GM21360 (cell line): Measurements from ENCODE around the gene DGKB.

ENCODE experiments used
- ATAC-seq: cut with Tn5 transposase; IDR thresholded peaks from one replicate; pipeline ENCODE4 v1.9.1; 2021; ENCODE audit warnings: mild to moderate bottlenecking, moderate library complexity; ENCODE audit not compliant: unreplicated experiment

The DGKB gene

DNA sequence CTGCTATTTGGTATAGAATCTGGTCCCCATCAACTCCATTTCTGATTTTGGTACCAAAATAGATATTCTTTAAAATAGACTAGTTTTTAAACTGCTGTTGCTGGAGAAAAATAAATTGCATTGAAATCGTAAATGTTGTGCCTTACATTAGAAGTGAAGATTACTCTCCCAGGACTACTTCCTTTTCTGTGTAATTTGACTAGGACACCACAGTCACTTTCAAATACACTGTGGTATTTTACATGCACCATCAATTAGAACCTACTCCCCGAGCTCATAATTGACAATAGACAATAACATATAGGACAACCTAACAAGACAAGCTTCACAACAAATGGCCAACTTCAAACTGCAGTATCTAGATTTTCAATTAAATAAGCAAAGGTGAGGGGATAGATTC, 211.5 kb downstream of the DGKB start:
- no peak for ATAC-seq

DNA sequence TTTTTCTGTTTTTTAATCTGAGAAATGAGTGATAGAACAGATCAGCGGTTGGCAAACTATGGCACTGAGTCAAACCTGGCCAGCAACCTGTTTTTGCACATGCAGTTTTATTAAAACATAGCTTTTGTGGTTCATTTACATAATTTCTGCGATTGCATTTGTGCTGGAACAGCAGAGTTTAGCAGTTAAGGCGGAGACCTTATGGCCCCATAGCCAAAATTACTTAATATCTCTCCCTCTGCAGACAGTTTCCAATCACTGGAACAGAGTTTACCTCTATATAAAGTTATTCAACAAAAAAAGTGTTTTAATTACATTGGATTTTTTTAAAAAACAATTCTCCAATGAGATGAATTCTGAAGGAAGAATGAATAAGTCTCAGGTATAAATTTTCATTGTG, 212.1 kb downstream of the DGKB start:
- no peak for ATAC-seq

DNA sequence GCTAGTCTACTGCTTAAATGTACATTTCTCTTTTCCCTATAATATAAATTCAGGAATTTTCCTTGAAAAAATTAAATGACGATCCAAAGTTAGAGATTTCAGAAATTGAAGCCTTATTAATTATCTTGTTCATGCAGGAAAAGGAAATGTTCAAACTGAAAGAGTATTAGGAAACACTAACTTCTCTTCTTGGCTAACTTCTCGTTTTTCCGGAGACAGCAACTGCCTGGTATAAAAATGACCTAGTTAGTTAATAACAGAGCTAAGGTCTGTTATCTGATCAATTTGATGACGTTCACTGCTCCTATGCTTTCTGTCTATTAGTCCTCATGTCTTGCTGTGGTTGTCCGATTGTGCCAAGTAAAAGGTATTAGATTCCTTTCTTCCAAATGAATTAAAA, 212.5 kb downstream of the DGKB start:
- no peak for ATAC-seq

DNA sequence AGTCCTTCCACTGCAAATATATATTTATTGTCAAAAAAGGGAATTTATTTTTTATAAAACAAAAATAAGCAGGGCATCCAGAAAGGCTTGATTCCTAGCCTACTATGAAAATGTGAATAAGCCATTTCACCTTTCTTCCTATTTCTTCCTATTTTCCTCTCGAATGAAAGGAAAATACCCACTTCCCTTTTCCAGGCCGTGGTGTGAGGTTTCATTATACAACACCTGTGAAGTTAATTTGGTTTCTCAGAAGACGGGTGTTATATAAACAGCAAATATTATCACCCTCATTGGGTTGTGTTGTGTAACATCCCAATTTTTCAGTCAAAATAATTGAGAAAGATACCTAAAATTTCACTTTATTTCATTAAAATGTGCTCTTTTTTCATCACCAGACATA, 214.3 kb downstream of the DGKB start:
- ATAC-seq, result no peak

DNA sequence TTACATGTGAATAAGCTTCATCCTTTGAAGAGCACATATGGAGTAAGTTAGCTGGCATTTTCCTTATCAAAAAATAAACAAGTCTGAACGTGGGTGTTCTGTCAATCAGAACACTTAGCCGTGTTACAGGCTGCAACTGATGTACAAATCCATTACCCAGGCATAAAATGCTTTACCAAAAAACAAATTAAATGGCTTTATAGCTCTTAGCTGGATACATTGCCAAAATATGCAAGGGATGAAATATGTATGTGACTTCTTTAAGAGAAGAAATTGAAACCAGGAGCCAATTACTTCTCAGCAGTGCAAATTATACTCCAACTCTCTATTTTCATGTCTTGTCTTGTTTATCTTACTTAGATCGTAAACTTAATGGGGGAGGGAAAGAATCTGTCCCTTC, 214.8 kb downstream of the DGKB start:
- ATAC-seq, result no peak

DNA sequence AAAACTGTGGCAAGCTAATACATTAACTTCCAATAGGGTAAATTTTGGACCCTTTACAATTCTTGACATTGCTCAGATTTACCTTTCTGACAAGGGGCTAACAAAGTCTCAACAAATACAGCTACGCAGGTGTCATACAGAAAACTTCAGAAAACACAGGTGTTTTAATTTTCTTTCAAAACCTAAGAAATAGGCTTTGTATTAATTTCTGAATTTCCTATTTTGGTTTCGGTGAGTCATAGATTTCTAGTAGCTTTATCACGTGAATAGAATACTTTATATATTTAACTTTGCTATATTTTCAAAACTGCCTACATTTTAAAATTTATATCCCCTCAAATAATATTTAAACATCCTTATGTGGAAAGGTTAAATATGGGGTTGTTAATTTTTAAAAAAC, 215.3 kb downstream of the DGKB start:
- no peak for ATAC-seq

DNA sequence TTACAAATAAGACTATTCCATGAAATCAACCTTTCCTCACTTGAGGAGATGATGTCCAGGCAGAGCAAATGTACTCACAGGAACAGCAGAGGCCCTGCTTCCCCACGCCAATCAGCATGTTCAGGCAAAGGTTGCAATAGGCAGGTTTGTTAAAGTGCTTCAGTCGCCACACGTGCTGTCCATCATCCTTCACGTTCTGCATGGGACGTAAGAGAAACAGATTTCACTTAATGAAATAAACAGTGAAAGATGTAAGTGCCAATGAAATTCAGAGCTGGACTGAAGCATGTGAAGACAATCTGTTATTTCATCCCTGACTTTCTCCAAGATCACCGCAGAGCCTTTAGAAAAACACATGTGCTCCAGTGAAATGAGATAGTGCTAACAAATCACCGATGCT, 217.4 kb downstream of the DGKB start:
- no peak for ATAC-seq

DNA sequence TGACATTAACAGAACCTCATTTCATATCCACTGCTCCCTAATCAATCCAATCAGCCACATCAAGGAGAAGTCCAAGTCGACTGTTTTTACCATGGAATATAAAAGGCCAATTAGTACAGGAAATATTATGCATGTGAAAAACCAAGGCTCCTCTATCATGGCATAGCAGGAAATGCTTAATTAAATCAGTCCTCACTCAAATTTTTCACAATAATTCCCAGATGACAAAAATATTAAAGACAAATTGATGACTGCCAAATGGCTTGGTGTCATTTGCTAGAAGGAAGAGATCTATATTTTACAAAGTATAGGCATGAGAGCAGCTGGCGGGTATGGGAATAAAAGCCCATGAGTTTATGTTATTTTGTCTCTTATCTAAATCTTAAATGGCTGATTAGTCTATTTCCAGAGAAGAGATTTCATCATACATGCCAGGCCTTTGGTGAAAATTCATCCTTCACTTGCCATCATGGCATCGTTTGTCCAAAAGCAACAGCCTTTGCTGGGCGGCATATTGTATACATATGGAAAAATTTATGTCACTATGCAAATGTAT, 219.6 kb downstream of the DGKB start:
- ATAC-seq, result no peak

DNA sequence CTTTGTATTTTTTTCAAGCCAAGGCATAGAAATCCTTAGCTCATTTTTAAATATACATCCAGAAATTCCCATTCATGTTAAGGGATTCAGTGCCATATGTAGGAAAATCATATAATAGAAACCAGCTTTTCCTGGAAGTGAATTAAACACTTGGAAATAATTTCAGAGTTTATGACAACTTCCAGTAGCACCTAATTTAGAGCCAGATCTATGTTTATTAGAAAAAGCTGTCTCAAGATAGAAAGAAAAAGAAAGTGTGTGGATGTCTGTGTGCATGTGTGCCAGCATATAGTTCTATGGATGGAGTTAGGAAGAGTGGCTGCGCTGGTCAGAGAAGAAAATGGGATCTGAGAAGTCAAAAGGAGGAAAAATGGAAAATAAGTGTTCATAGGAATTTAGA, 225.7 kb downstream of the DGKB start:
- ATAC-seq, result no peak

DNA sequence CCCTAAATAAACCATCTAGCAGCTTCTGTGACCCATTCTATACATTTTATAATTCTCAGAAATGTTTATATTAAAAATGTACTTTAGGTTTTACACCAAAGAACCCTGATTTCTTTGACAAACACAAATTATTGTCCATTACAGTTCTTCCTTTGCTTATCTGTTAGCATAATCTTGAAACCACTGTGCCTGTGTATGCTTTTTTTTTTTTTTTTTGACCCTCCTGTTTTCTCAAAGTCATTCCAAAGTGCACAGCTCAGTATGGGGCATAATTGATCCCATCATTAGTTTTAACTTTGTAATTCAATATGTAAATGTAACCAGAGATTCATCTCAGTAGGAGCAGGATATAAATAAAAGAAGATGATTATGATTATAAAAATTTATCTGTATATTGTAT, 229.3 kb downstream of the DGKB start:
- no peak for ATAC-seq

DNA sequence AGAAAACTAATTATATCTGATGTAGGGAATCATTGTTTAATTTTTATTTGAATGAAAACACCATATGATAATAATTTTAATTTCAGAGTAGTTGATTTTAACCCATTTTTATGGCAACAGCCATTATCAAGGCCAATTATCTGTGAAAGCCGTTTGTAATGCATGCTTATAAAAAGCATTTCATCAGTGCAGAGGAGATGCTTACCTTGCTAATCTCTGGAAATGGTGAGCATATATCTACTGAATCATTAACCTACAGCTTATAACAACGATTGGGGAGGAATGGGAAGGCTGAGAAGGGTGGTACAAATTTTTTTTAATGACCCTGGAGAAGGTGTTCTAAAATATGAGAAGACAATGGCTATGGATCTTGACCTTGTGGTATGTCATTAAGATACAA, 235.6 kb downstream of the DGKB start:
- ATAC-seq, result no peak

DNA sequence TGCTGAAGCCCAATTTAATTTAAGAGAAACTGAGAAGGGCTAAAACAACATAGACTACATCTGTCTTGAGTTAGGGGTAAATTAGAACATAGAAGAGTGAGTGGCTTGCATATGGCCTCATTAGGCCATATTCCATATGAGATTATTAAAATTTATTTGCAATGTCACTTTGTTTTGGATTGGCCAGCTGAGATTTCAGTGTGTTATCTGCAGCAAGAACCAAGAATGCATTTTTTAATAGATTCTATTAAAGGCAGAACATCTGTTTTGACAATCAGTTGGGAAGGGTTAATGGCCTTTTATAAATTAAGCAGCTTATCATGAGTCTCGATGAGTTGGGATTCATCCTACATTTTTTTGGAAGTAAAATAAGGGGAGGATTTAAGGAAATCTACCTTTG, 236.2 kb downstream of the DGKB start:
- ATAC-seq, result no peak

DNA sequence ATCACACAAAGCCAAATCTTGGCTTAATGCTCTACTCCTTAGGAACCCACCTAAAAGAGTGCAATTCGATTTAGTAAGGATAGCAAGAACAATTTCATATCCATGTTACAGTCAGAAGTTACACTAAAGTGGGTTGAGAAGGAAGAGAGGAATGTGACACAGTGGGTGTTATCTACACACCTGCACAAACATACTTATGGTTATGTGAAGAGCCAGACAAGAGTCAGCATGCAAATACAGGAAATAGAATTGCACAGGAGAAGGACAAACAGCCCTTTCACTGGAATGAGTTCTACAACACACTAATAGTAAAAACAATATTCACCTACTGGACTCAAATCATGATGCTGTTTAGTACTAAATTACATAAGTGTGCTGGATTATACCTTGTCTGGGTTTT, 262.8 kb downstream of the DGKB start:
- no peak for ATAC-seq

DNA sequence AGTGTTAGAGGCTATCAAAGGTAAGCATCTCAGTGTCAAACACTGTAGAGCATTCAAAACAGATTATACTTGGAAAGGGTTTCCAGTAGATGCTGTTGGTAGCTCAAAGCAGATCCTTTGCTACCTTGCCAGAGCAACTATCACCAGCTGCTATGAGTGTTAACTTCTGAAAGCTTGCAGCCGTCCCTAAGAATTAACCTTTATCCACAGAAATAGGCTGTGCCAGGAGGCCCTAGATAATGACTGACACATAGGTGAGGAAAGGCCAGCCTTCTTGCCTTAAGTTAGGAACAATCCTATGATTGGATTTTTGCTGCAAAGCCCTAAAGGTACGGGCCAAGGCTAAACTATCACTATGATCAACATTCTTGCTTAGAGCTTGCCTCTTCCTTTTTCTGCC, 263.2 kb downstream of the DGKB start:
- no peak for ATAC-seq

DNA sequence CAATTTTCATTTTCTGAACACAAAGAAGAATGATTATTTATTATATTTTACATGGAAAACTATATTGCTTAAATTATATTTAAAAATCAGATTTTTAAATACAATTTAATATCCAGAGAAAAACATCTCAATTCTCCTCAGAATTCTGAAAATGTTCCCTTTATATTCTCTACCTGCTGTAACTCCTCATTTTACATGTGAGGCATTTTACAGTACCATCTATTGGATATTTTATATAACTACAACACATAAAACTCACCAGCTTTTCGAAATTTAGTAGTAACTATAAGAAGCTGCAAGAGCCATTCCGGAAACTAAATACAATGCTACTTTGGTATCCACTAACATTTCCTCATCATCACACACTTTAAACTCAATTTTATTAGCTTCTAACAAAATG, 264.6 kb downstream of the DGKB start:
- ATAC-seq, result no peak

DNA sequence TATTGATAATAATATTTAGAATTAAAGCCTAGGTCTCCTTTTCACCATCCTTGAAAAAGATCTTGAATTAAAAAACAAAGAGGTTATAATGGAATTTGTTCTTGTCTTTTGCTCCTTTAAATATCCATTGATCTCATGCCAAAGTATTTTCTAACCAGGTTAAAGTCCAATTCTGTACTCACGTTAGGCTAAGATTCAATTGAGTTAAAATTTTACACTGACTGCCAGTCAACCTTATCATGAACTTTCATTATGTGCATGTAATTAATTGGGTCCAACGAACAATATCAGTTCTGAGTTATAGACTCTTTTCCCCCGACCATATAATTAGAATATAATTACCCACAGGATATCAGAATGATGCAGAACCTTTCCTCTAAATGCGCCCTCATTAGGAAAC, 266.6 kb downstream of the DGKB start:
- no peak for ATAC-seq

DNA sequence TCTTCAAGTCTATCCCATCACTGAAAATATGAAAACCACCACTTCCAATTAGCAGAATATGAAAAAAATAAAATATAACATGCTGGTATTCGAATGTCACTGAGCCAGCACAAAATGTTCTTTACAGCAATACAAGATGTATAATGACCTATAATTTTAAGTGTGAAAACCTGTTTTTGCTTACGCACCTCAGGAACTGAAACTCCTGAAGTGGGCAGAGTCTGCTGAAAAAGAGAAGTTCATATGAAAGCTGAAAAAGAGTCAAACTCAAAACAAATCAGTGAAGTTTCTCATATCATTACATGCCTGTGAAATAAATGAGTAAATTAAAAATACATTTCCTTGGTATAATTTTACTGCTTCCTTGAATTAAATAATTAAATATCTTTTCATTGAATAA, 272.5 kb downstream of the DGKB start:
- no peak for ATAC-seq

DNA sequence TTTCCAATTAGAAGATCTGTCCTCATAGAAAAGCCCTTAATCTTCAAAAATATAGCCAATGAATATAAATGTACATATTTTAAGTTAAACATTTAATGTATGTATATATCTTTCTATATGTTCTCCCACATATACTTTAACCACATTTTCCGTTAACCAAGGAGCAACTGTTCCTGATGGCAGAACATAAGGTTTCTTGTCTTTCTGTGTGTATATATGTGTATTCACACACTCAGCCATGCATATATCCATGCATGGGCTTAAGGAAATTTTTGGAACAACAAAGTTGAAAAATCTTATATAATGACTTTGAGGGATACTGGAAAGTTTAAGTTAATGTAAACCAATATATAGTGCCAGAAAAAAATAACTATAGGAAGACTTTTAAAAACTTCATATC, 274.0 kb downstream of the DGKB start:
- ATAC-seq, result no peak

DNA sequence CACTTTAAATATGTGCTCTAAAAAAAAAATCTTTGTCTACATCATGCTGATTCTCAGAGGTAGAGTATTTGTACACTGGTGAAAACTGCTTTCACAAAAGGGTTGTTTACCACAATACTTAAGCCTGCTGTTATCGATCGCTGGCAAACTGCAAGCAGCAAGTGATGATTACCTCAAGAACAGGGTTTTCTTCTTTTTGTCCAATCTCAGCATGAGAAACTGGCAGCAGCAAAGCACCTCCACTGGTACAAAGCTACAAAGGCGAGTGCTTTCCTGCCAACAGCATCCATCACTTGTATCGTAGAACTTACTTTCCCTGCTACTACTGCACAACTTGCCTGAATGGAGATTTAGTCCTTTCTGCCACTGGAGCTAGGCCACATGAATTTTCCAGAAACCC, 276.5 kb downstream of the DGKB start:
- ATAC-seq, result no peak

DNA sequence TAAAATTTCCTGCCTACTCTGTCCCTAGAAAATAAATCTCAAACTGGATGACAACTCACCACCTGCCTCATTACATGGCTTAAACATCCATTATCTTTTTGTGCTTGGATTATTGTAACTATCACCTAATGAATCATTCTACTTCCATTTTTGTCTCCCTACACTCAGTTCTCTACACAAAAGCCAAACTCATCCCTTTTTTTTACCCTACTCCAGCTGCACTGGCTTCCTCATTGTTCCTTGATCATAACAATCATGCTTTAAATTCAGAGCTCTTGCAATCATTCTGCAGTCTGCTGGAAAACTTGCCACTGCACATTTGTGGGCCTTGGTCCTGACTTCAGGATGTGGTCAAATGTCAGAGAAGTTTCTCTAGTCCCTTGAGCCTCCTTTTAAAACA, 280.0 kb downstream of the DGKB start:
- no peak for ATAC-seq

DNA sequence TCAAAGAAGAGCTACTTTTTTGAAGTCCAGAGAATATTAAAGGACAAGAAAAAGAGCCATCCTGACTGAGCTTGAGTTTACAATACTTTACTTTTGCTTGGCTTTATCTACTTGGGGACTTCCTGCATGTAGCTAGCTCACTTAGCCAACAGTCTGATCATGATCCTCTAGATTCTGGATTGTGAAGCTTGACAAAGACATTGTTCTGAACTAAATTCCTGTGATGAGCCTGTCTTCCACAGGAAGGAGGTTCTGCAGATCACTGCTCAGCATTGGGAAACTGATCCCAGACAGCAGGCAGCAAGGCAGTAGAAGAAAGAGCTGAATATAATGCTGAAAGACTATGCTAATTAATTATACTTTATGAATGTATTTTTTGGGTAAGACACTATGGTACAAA, 296.4 kb downstream of the DGKB start:
- no peak for ATAC-seq

DNA sequence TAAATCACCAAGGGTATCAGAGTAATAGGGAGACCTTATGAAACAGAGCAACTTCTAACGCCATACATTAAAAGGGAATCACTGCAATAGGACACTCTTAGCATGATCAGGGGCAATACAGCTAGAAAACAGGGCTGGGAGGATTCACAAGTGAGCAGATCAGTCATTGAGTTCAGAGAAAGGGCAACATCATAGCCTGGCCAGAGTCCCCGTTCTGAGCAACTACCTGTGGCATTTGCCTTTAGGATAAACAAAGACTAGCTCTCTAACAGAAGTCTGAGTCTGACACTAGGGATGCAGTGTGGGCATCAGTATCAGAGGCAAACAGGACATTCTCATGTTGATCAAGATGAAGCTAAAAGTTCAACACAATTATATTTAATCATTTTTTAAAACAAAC, 297.9 kb downstream of the DGKB start:
- ATAC-seq, result no peak

DNA sequence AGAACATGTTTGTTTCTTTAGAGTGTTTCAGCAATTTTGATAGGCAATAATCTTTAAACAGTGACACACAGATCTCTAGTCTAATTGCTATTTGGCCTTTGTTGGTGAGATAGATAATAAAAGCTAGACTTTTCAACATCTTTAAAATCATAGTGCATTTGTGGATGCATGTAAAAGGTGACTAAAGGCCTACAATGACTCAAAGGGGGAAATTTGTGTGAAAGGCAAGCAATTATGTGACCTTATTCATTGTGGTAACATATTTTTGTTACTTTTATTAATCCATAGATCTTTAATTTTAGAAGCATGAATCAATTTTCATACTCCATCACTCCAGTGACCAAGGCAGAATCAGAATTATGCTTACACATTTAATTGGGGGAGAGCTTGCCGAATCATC, 299.7 kb downstream of the DGKB start:
- no peak for ATAC-seq
